Measurements from ENCODE around the gene TMEM168. TPM values are rescaled to one million over a fixed set of nuclear protein-coding genes. Genes with fewer than 3 reads are reported as not detected.

The TMEM168 gene
- total RNA-seq, 1 donor from 2014 or later = 10.8 TPM

GRCh38 chr7:112765105-112765504 is 25.1 kb downstream of the TMEM168 start:
- H3K36me3 ChIP-seq (ENCODE audit: insufficient read depth, low read length) = no peaks in the 10 kb centered on the region
- H3K27ac ChIP-seq (ENCODE audit: low read depth, low read length) = no peak overlapping the region
- Mint-ChIP-seq H3K9me3 (ENCODE audit: unreplicated experiment) (no peaks in the 10 kb centered on the region), H3K36me3 (ENCODE audit: low read depth, unreplicated experiment) (no peaks in the 10 kb centered on the region), H3K27ac (ENCODE audit: unreplicated experiment) (no peak overlapping the region), H3K4me3 (ENCODE audit: unreplicated experiment) (no peak overlapping the region), H3K27me3 (ENCODE audit: low read depth, unreplicated experiment) (no peaks in the 10 kb centered on the region), H3K4me1 (ENCODE audit: low read depth, unreplicated experiment) (no peaks in the 10 kb centered on the region)
- no peaks in the 10 kb centered on the region for H3K27me3 ChIP-seq (ENCODE audit: insufficient read depth, low read length)
- no peak for TF ChIP-seq EZH2 (IDR thresholded peaks at IDR 0.05; ENCODE audit: insufficient read depth, low read length)
- no peak for TF ChIP-seq CTCF (IDR thresholded peaks at IDR 0.05; ENCODE audit: insufficient read depth, low read depth, low read length)
- DNase-seq (ENCODE audit: low read depth) (no peak), FAIRE-seq (no peak)
- no peak overlapping the region for H3K4me3 ChIP-seq (ENCODE audit: insufficient read depth, low read depth, low read length)
- H3K4me1 ChIP-seq (ENCODE audit: insufficient read depth, low read length) = no peaks in the 10 kb centered on the region
- H4K20me1 ChIP-seq (ENCODE audit: insufficient read depth, low read length) = no peaks in the 10 kb centered on the region
- no peak overlapping the region for H3K9ac ChIP-seq (ENCODE audit: low read length)
- no peaks in the 10 kb centered on the region for H3K79me2 ChIP-seq (ENCODE audit: insufficient read depth, low read length)
- no peak overlapping the region for H2AFZ ChIP-seq (ENCODE audit: low read depth, low read length)
- H3K9me3 ChIP-seq (ENCODE audit: insufficient read depth, low read depth, low read length) = no peaks in the 10 kb centered on the region
- H3K4me2 ChIP-seq (ENCODE audit: low read length) = no peak overlapping the region

GRCh38 chr7:112763996-112764395 is 26.2 kb downstream of the TMEM168 start:
- TF ChIP-seq EZH2 (IDR thresholded peaks at IDR 0.05; ENCODE audit: insufficient read depth, low read length) (no peak), CTCF (IDR thresholded peaks at IDR 0.05; ENCODE audit: insufficient read depth, low read depth, low read length) (no peak)
- Mint-ChIP-seq H3K27me3 (ENCODE audit: low read depth, unreplicated experiment) (no peaks in the 10 kb centered on the region), H3K4me3 (ENCODE audit: unreplicated experiment) (no peak overlapping the region), H3K27ac (ENCODE audit: unreplicated experiment) (no peak overlapping the region), H3K9me3 (ENCODE audit: unreplicated experiment) (no peaks in the 10 kb centered on the region), H3K4me1 (ENCODE audit: low read depth, unreplicated experiment) (no peaks in the 10 kb centered on the region), H3K36me3 (ENCODE audit: low read depth, unreplicated experiment) (no peaks in the 10 kb centered on the region)
- Histone ChIP-seq H2AFZ (ENCODE audit: low read depth, low read length) (no peak overlapping the region), H3K27ac (ENCODE audit: low read depth, low read length) (no peak overlapping the region), H3K4me3 (ENCODE audit: insufficient read depth, low read depth, low read length) (no peak overlapping the region), H3K79me2 (ENCODE audit: insufficient read depth, low read length) (no peaks in the 10 kb centered on the region), H3K27me3 (ENCODE audit: insufficient read depth, low read length) (no peaks in the 10 kb centered on the region), H3K4me1 (ENCODE audit: insufficient read depth, low read length) (no peaks in the 10 kb centered on the region), H3K9ac (ENCODE audit: low read length) (no peak overlapping the region), H3K9me3 (ENCODE audit: insufficient read depth, low read depth, low read length) (no peaks in the 10 kb centered on the region), H3K4me2 (ENCODE audit: low read length) (no peak overlapping the region), H4K20me1 (ENCODE audit: insufficient read depth, low read length) (no peaks in the 10 kb centered on the region), H3K36me3 (ENCODE audit: insufficient read depth, low read length) (no peaks in the 10 kb centered on the region)
- DNase-seq (ENCODE audit: low read depth) (no peak), FAIRE-seq (no peak)

- Histone ChIP-seq H3K4me3 (ENCODE audit: insufficient read depth, low read depth, low read length) (no peak overlapping the region), H3K27ac (ENCODE audit: low read depth, low read length) (no peak overlapping the region), H2AFZ (ENCODE audit: low read depth, low read length) (no peak overlapping the region), H4K20me1 (ENCODE audit: insufficient read depth, low read length) (no peaks in the 10 kb centered on the region), H3K4me1 (ENCODE audit: insufficient read depth, low read length) (no peaks in the 10 kb centered on the region), H3K4me2 (ENCODE audit: low read length) (no peak overlapping the region), H3K79me2 (ENCODE audit: insufficient read depth, low read length) (no peaks in the 10 kb centered on the region), H3K9me3 (ENCODE audit: insufficient read depth, low read depth, low read length) (no peaks in the 10 kb centered on the region), H3K36me3 (ENCODE audit: insufficient read depth, low read length) (no peaks in the 10 kb centered on the region), H3K9ac (ENCODE audit: low read length) (no peak overlapping the region), H3K27me3 (ENCODE audit: insufficient read depth, low read length) (no peaks in the 10 kb centered on the region)
- Mint-ChIP-seq H3K9me3 (ENCODE audit: unreplicated experiment) (no peaks in the 10 kb centered on the region), H3K4me1 (ENCODE audit: low read depth, unreplicated experiment) (no peaks in the 10 kb centered on the region), H3K27me3 (ENCODE audit: low read depth, unreplicated experiment) (no peaks in the 10 kb centered on the region), H3K36me3 (ENCODE audit: low read depth, unreplicated experiment) (no peaks in the 10 kb centered on the region), H3K4me3 (ENCODE audit: unreplicated experiment) (no peak overlapping the region), H3K27ac (ENCODE audit: unreplicated experiment) (no peak overlapping the region)
- DNase-seq (ENCODE audit: low read depth) (no peak), FAIRE-seq (no peak)
- TF ChIP-seq CTCF (IDR thresholded peaks at IDR 0.05; ENCODE audit: insufficient read depth, low read depth, low read length) (no peak), EZH2 (IDR thresholded peaks at IDR 0.05; ENCODE audit: insufficient read depth, low read length) (no peak)
Measured at GRCh38 chr7:112763298-112763697, 26.9 kb downstream of the TMEM168 start.
